ENCODE results near the gene CARTPT.

- TF ChIP-seq CTCF (IDR thresholded peaks at IDR 0.05; ENCODE audit: poor library complexity) (no peak), EZH2 (IDR thresholded peaks at IDR 0.05; ENCODE audit: borderline replicate concordance) (no peak)
Measured at GRCh38 chr5:71737931-71738539, 19.0 kb downstream of the CARTPT start.

All from hepatocyte (in vitro differentiated cells).